Trophoblast cell (in vitro differentiated cells and primary cell): ENCODE data around the gene TMPRSS6.

Experiments used
- DNase-seq, 2 donors: peaks; one replicate each; pipeline ENCODE4 v3.0.0-alpha.2; 2016
- H2AFZ ChIP-seq: 2 replicates; pipeline ENCODE4 v1.6.1; 2013; ENCODE audit warnings: low read length, moderate library complexity, mild to moderate bottlenecking; ENCODE audit not compliant: insufficient read depth, poor library complexity
- H2AK5ac ChIP-seq: 2 replicates; pipeline ENCODE4 v1.6.1; 2013; ENCODE audit warnings: mild to moderate bottlenecking, low read length
- H2BK120ac ChIP-seq: 2 replicates; pipeline ENCODE4 v1.6.1; 2013; ENCODE audit warnings: low read length, mild to moderate bottlenecking, moderate library complexity; ENCODE audit not compliant: insufficient read depth, poor library complexity
- H2BK12ac ChIP-seq: 2 replicates; pipeline ENCODE4 v1.6.1; 2013; ENCODE audit warnings: mild to moderate bottlenecking, low read length, moderate library complexity
- H2BK5ac ChIP-seq: 2 replicates; pipeline ENCODE4 v1.6.1; 2013; ENCODE audit warnings: low read length, low read depth, moderate library complexity, mild to moderate bottlenecking; ENCODE audit not compliant: poor library complexity
- H3K14ac ChIP-seq: 2 replicates; pipeline ENCODE4 v1.6.1; 2013; ENCODE audit warnings: mild to moderate bottlenecking, low read length
- H3K18ac ChIP-seq: 2 replicates; pipeline ENCODE4 v1.6.1; 2013; ENCODE audit warnings: mild to moderate bottlenecking, low read length
- H3K23ac ChIP-seq: 2 replicates; pipeline ENCODE4 v1.6.1; 2013; ENCODE audit warnings: low read length
- H3K27ac ChIP-seq: 2 replicates; pipeline ENCODE4 v1.5.1; 2013; ENCODE audit warnings: low read depth, mild to moderate bottlenecking, inconsistent platforms, low read length, moderate library complexity
- H3K27me3 ChIP-seq: 2 replicates; pipeline ENCODE4 v1.6.1; 2013; ENCODE audit warnings: inconsistent platforms, mild to moderate bottlenecking, low read length, moderate library complexity; ENCODE audit not compliant: insufficient read depth
- H3K36me3 ChIP-seq, 2 experiments: 1 replicate in 1 of 2; 2 replicates in 1 of 2; pipeline ENCODE4 v1.6.1; 2013; ENCODE audit warnings: low read length in 2 of 2, mild to moderate bottlenecking in 2 of 2, moderate library complexity in 1 of 2; ENCODE audit not compliant: insufficient read depth in 2 of 2, control insufficient read depth in 1 of 2
- H3K4ac ChIP-seq: 2 replicates; pipeline ENCODE4 v1.6.1; 2013; ENCODE audit warnings: low read depth, mild to moderate bottlenecking, low read length, moderate library complexity
- H3K4me1 ChIP-seq, 2 experiments: 1 replicate in 1 of 2; 2 replicates in 1 of 2; pipeline ENCODE4 v1.6.1; 2013; ENCODE audit warnings: low read length in 2 of 2, mild to moderate bottlenecking in 2 of 2, moderate library complexity in 1 of 2; ENCODE audit not compliant: insufficient read depth in 2 of 2, control insufficient read depth in 1 of 2
- H3K4me2 ChIP-seq: 2 replicates; pipeline ENCODE4 v1.6.1; 2013; ENCODE audit warnings: inconsistent platforms, mild to moderate bottlenecking, low read length, moderate library complexity
- H3K4me3 ChIP-seq: 2 replicates; pipeline ENCODE4 v1.5.1; 2013; ENCODE audit warnings: mild to moderate bottlenecking, low read depth, low read length, inconsistent platforms
- H3K79me1 ChIP-seq: one replicate; pipeline ENCODE4 v1.6.1; 2013; ENCODE audit warnings: low read length
- H3K79me2 ChIP-seq: 2 replicates; pipeline ENCODE4 v1.6.1; 2013; ENCODE audit warnings: low read length, mild to moderate bottlenecking; ENCODE audit not compliant: control insufficient read depth, insufficient read depth, poor library complexity
- H3K9ac ChIP-seq: 2 replicates; pipeline ENCODE4 v1.6.1; 2013; ENCODE audit warnings: mild to moderate bottlenecking, low read length
- H3K9me3 ChIP-seq: 2 replicates; pipeline ENCODE4 v1.6.1; 2013; ENCODE audit warnings: low read depth, mild to moderate bottlenecking, control low read depth, inconsistent platforms, low read length; ENCODE audit not compliant: insufficient read depth
- H4K12ac ChIP-seq: 2 replicates; pipeline ENCODE4 v1.6.1; 2013; ENCODE audit warnings: low read depth, mild to moderate bottlenecking, low read length, moderate library complexity
- H4K8ac ChIP-seq: 2 replicates; pipeline ENCODE4 v1.6.1; 2013; ENCODE audit warnings: low read depth, mild to moderate bottlenecking, low read length, moderate library complexity
- H4K91ac ChIP-seq: one replicate; pipeline ENCODE4 v1.6.1; 2013; ENCODE audit warnings: low read depth, mild to moderate bottlenecking, low read length, moderate library complexity
- WGBS: extraction: QIAGEN DNeasy Blood & Tissue Kit; methylation state at CpG from one replicate; pipeline ENCODE4 v1.1.7; 2013; ENCODE audit warnings: missing lambda C conversion rate; ENCODE audit not compliant: insufficient read length, insufficient coverage; ENCODE audit errors: extremely low coverage; 5-methylcytosine and 5-hydroxymethylcytosine counted together

The TMPRSS6 gene

GRCh38 chr22:37065180-37065579 is 44.3 kb downstream of the TMPRSS6 start:
- no peak overlapping the region for H3K27ac ChIP-seq
- H3K9ac ChIP-seq: no peak overlapping the region
- no peak overlapping the region for H3K4me3 ChIP-seq
- no peak overlapping the region for H4K8ac ChIP-seq
- no peak overlapping the region for H3K23ac ChIP-seq
- no peak overlapping the region for H3K14ac ChIP-seq
- no peak overlapping the region for H4K12ac ChIP-seq
- no peak for DNase-seq
- H3K4me1 ChIP-seq: no peaks in the 10 kb centered on the region
- no peak overlapping the region for H2BK5ac ChIP-seq
- peaks cover 4% of the 10 kb centered on the region for H3K9me3 ChIP-seq
- no peak overlapping the region for H4K91ac ChIP-seq
- no peaks in the 10 kb centered on the region for H3K79me2 ChIP-seq
- no peak overlapping the region for H3K4me2 ChIP-seq
- no peak overlapping the region for H3K18ac ChIP-seq
- H2AK5ac ChIP-seq: no peak overlapping the region
- H2BK12ac ChIP-seq: no peak overlapping the region
- H3K36me3 ChIP-seq: no peaks in the 10 kb centered on the region
- no peak overlapping the region for H2AFZ ChIP-seq
- no CpG with 5 or more reads among the region's 3 CpGs for WGBS
- H3K27me3 ChIP-seq: peaks cover 14% of the 10 kb centered on the region
- H3K4ac ChIP-seq: no peak overlapping the region
- no peak overlapping the region for H2BK120ac ChIP-seq
- H3K79me1 ChIP-seq: no peaks in the 10 kb centered on the region

DNA sequence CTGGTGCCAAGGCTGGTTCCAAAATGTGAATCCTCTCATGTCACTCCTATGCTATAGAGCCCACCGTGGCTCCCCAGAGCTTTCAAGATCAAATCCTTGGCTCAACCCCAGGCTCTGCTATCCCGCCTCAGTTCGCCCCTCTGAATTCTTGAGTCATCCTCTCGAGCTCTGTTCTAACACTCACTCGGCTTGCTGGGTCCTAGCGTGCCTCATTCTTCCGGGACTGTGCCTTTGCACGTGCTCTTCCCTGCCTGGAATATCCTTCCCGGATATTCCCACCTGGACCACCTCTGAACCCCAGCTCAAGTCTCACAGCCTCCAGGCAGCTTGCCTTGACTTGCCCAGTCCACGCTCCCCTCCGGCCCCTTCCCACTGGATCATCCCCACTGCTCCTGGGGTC is 45.0 kb downstream of the TMPRSS6 start:
- no peak overlapping the region for H4K91ac ChIP-seq

DNA sequence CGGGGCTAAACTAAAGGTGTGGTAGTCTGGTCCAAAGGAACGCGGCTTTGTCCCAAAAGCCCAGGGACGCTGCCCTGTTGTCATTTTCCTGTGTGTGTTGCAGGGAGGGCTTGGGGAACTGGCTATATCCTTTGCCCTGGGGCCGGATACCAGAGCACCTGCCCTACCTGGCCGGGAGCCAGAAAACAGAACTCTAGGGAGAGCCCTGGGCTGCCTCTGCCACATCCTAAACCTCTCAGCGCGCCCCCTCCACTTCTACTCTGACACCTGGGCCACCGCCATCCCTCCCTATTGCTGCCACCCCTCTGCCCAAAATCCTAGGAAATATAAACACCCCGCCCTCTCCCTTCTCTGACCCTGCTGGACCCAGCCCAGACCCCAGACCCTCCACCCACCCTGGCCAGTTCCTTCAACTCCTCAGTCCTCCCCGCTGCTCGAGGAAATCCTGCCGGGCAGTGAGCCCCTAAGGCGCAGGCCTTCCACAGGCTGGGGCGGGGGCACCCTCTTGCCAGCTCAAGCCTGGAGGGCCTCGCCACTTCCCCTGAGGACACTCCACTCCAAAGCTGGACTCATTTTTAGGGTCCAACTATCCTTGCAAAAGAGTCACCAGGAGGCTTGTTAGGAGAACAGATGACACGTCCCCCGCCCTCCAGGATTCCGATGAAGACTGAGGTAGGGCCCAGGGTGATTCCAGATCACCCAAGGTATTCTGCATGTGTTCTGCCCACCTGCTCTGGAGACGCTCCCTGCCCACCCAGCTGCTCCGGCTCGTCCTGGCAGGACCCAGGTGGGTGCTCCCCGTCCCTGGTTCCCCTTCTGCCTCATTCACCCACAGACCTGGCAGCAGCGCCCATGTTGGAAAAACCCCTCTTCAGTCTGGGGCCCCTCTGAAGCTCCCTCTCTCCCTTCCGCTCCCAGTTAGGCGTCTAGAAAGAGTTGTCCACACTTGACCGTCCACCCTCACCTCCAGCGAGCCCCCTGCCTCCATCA is 45.8 kb downstream of the TMPRSS6 start:
- Histone ChIP-seq H3K79me2 (no peaks in the 10 kb centered on the region), H3K4me1 (no peaks in the 10 kb centered on the region), H2BK12ac (no peak overlapping the region), H3K9me3 (peaks cover 7% of the 10 kb centered on the region), H3K14ac (no peak overlapping the region), H2AFZ (no peak overlapping the region), H3K4ac (no peak overlapping the region), H3K4me2 (no peak overlapping the region), H3K27me3 (peaks cover 3% of the 10 kb centered on the region), H2BK120ac (no peak overlapping the region), H3K36me3 (no peaks in the 10 kb centered on the region), H3K79me1 (no peaks in the 10 kb centered on the region), H4K12ac (no peak overlapping the region), H4K91ac (no peak overlapping the region), H4K8ac (no peak overlapping the region), H2AK5ac (no peak overlapping the region), H3K23ac (no peak overlapping the region), H3K4me3 (no peak overlapping the region), H3K9ac (no peak overlapping the region), H3K27ac (no peak overlapping the region), H2BK5ac (no peak overlapping the region), H3K18ac (no peak overlapping the region)
- WGBS: no CpG with 5 or more reads among the region's 28 CpGs
- DNase-seq: peak in 1 of 2 donors; percentile 39

More for the DNA sequence above, 45.0 kb downstream of the TMPRSS6 start:
- H3K36me3 ChIP-seq: no peaks in the 10 kb centered on the region
- no peak overlapping the region for H3K4ac ChIP-seq
- no peak overlapping the region for H3K4me3 ChIP-seq
- H4K12ac ChIP-seq: no peak overlapping the region
- H3K79me2 ChIP-seq: no peaks in the 10 kb centered on the region
- H3K9me3 ChIP-seq: peaks cover 6% of the 10 kb centered on the region
- H3K27me3 ChIP-seq: peaks cover 10% of the 10 kb centered on the region
- no peak overlapping the region for H3K9ac ChIP-seq
- H3K27ac ChIP-seq: no peak overlapping the region
- no peak overlapping the region for H2AK5ac ChIP-seq
- no peak for DNase-seq
- H2AFZ ChIP-seq: no peak overlapping the region
- no peak overlapping the region for H2BK12ac ChIP-seq
- WGBS: no CpG with 5 or more reads among the region's 11 CpGs
- H3K18ac ChIP-seq: no peak overlapping the region
- H2BK5ac ChIP-seq: no peak overlapping the region
- no peak overlapping the region for H3K4me2 ChIP-seq
- H4K8ac ChIP-seq: no peak overlapping the region
- H2BK120ac ChIP-seq: no peak overlapping the region
- H3K79me1 ChIP-seq: no peaks in the 10 kb centered on the region
- no peaks in the 10 kb centered on the region for H3K4me1 ChIP-seq
- H3K23ac ChIP-seq: no peak overlapping the region
- H3K14ac ChIP-seq: no peak overlapping the region

DNA sequence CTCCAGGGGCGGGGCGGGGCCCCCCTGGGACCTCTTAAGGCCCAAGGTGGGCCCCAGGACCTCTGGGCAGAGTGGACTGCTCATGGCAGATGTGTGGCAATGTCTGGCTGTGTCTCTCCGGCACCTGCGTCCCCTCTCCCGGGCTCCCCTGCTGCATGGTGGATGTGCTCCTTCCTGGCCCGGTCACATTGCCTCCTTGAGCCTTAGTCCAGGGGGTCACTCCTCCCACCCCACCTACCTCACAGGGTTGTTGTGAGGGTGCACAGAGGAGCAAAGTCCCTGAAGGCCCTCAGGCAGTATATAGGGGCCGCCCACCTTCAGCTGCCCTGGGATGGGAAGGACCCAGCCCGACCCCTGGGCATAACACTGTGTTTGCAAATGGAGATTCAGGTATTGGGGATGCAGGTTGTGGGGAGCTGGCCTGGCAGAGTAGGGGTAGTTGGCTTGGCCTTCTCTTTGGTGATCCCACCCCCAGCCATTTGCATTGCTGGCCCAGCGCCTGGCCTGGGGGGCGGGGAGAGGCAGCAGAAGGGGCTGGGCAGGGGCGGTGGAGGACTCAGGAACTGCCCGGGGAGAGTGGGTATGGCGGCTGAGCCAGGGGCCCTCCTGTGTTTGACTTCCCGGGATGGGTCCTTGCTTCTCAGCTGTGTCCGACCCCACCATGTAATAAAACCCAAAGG is 46.7 kb downstream of the TMPRSS6 start:
- Histone ChIP-seq H3K4me2 (no peak overlapping the region), H3K36me3 (no peaks in the 10 kb centered on the region), H4K8ac (no peak overlapping the region), H3K14ac (no peak overlapping the region), H3K79me2 (no peaks in the 10 kb centered on the region), H3K23ac (no peak overlapping the region), H4K12ac (no peak overlapping the region), H3K9me3 (peaks cover 7% of the 10 kb centered on the region), H3K4me3 (no peak overlapping the region), H2BK5ac (no peak overlapping the region), H2AK5ac (no peak overlapping the region), H3K4me1 (no peaks in the 10 kb centered on the region), H3K4ac (no peak overlapping the region), H2BK12ac (no peak overlapping the region), H2AFZ (no peak overlapping the region), H3K27ac (no peak overlapping the region), H3K27me3 (no peaks in the 10 kb centered on the region), H4K91ac (no peak overlapping the region), H3K18ac (no peak overlapping the region), H3K79me1 (no peaks in the 10 kb centered on the region), H3K9ac (no peak overlapping the region), H2BK120ac (no peak overlapping the region)
- no peak for DNase-seq
- WGBS: no CpG with 5 or more reads among the region's 15 CpGs
